HCT116 (cell line): Measurements from ENCODE around the gene SEPTIN6. TPM values are rescaled to one million over a fixed set of nuclear protein-coding genes. Genes with fewer than 3 reads are reported as not detected.

ENCODE experiments used
- ATAC-seq: fragments of 200-7000 bp; cut with Tn5 transposase; 2 replicates; pipeline ENCODE4 v1.9.1; 2020; ENCODE audit warnings: mild to moderate bottlenecking, moderate library complexity
- BruUV-seq: library from RNA; stranded (reverse); fragments of 400-500 nt; replicated peaks from 2 replicates; lab custom pipeline; 2021; lab: Mats Ljungman, UMichigan
- CTCF ChIA-PET: fragments of 300-600 bp; sonication (Branson Sonifier 250); formaldehyde crosslinking; loops from one replicate; lab custom pipeline; 2021; ENCODE audit warnings: antibody characterized with exemption; lab: Charles Lee
- POLR2A ChIA-PET: fragments of 300-600, 350-600 bp; sonication (Branson Sonifier 250); formaldehyde crosslinking; loops from one replicate; lab custom pipeline; 2021; ENCODE audit warnings: antibody characterized with exemption; lab: Charles Lee
- RAD21 ChIA-PET, 2 experiments: fragments of 300-600 bp; sonication (Branson Sonifier 250); formaldehyde crosslinking; loops; one replicate each; lab custom pipeline; 2023; ENCODE audit warnings: low total read pairs in 2 of 2; ENCODE audit not compliant: uncharacterized antibody in 2 of 2, unreplicated experiment in 2 of 2, low non-redundant PET in 1 of 2; lab: Charles Lee
- DNase-seq: peaks from one replicate; pipeline ENCODE4 v3.0.0-alpha.2; 2010; ENCODE audit warnings: low read depth, low spot score
- H2AFZ ChIP-seq: fragments of 200-600 bp; shearing (Covaris generic), sonication (generic); 2 replicates; pipeline ENCODE4 v1.6.1; 2017; ENCODE audit warnings: low read depth, mixed run types, mixed read lengths, antibody characterized with exemption, low read length; ENCODE audit not compliant: poor library complexity, severe bottlenecking
- H3K27ac ChIP-seq: 2 replicates; pipeline ENCODE4 v1.5.1; 2012; ENCODE audit warnings: low read depth, low read length
- H3K27me3 ChIP-seq: fragments of 200-600 bp; sonication (generic); 2 replicates; pipeline ENCODE4 v1.6.1; 2016; ENCODE audit warnings: mixed run types, low read length, mixed read lengths; ENCODE audit not compliant: insufficient read depth
- H3K36me3 ChIP-seq, 2 experiments: fragments of 200-500 bp in 1 of 2; fragments of 200-600 bp in 1 of 2; sonication (Bioruptor generic) in 1 of 2; sonication (generic) in 1 of 2; 2 replicates each; pipeline versions ENCODE4 v1.5.1 to v1.6.1; 2014 to 2016; ENCODE audit warnings: low read length in 2 of 2, inconsistent platforms in 1 of 2, mixed read lengths in 1 of 2, mixed run types in 1 of 2; ENCODE audit not compliant: insufficient read depth in 2 of 2, control insufficient read depth in 1 of 2
- H3K4me1 ChIP-seq, 2 experiments: fragments of 200-600 bp in 1 of 2; sonication (generic) in 1 of 2; 2 replicates each; pipeline versions ENCODE4 v1.5.1 to v1.6.1; 2012 to 2017; ENCODE audit warnings: low read length in 2 of 2, inconsistent platforms in 1 of 2, mild to moderate bottlenecking in 1 of 2, mixed read lengths in 1 of 2, mixed run types in 1 of 2, moderate library complexity in 1 of 2; ENCODE audit not compliant: insufficient read depth in 2 of 2, control insufficient read depth in 1 of 2
- H3K4me2 ChIP-seq: fragments of 200-600 bp; sonication (generic); 2 replicates; pipeline ENCODE4 v1.6.1; 2017; ENCODE audit warnings: mixed run types, low read length, mixed read lengths
- H3K4me3 ChIP-seq, 2 experiments: fragments of 200-600 bp in 1 of 2; sonication (generic) in 1 of 2; replicated peaks in 1 of 2; 2 replicates each; pipeline ENCODE4 v1.5.1; 2011 to 2016; ENCODE audit warnings: low read length in 2 of 2, control low read depth in 1 of 2, low read depth in 1 of 2, mild to moderate bottlenecking in 1 of 2, mixed read lengths in 1 of 2, mixed run types in 1 of 2
- H3K79me2 ChIP-seq: fragments of 200-600 bp; sonication (generic); 2 replicates; pipeline ENCODE4 v1.6.1; 2017; ENCODE audit warnings: mild to moderate bottlenecking, mixed run types, low read length, moderate library complexity, mixed read lengths; ENCODE audit not compliant: insufficient read depth
- H3K9ac ChIP-seq: fragments of 200-600 bp; sonication (generic); 2 replicates; pipeline ENCODE4 v1.6.1; 2016; ENCODE audit warnings: low read length, mixed read lengths
- H3K9me2 ChIP-seq: fragments of 200-600 bp; sonication (generic), shearing (Covaris generic); 2 replicates; pipeline ENCODE4 v1.6.1; 2017; ENCODE audit warnings: mixed run types, mild to moderate bottlenecking, moderate library complexity; ENCODE audit not compliant: insufficient read depth
- H3K9me3 ChIP-seq, 2 experiments: fragments of 200-500 bp in 1 of 2; fragments of 200-600 bp in 1 of 2; sonication (Bioruptor generic) in 1 of 2; sonication (generic) in 1 of 2; 2 replicates each; pipeline ENCODE4 v1.6.1; 2014 to 2017; ENCODE audit warnings: low read length in 2 of 2, mixed read lengths in 2 of 2, inconsistent platforms in 1 of 2, low read depth in 1 of 2, mild to moderate bottlenecking in 1 of 2, mixed run types in 1 of 2, moderate library complexity in 1 of 2; ENCODE audit not compliant: control insufficient read depth in 1 of 2, insufficient read depth in 1 of 2
- H4K20me1 ChIP-seq: fragments of 200-600 bp; sonication (generic), shearing (Covaris generic); 2 replicates; pipeline ENCODE4 v1.6.1; 2017; ENCODE audit warnings: mixed run types, mild to moderate bottlenecking, moderate library complexity; ENCODE audit not compliant: insufficient read depth
- CBX3 ChIP-seq: IDR thresholded peaks from 2 replicates; pipeline ENCODE4 v1.6.1; 2012; ENCODE audit warnings: low read depth
- CEBPB ChIP-seq: IDR thresholded peaks from 2 replicates; pipeline ENCODE4 v1.6.1; 2012; ENCODE audit warnings: low read depth
- EGR1 ChIP-seq: IDR thresholded peaks from 2 replicates; pipeline ENCODE4 v1.6.1; 2012; ENCODE audit warnings: low read depth
- ELF1 ChIP-seq: IDR thresholded peaks from 2 replicates; pipeline ENCODE4 v1.6.1; 2012; ENCODE audit warnings: low read depth, borderline replicate concordance
- EZH2 ChIP-seq: fragments of 200-600 bp; sonication (generic); IDR thresholded peaks from 2 replicates; pipeline ENCODE4 v1.6.1; 2017; ENCODE audit warnings: antibody characterized with exemption, mixed run types
- EZH2phosphoT487 ChIP-seq: fragments of 200-600 bp; IDR thresholded peaks from 2 replicates; pipeline ENCODE4 v1.6.1; 2018; ENCODE audit warnings: antibody characterized with exemption, borderline replicate concordance
- FOSL1 ChIP-seq: IDR thresholded peaks from 2 replicates; pipeline ENCODE4 v1.6.1; 2012; ENCODE audit warnings: low read depth
- POLR2A ChIP-seq: IDR thresholded peaks from 2 replicates; pipeline ENCODE4 v1.7.0; 2011; ENCODE audit warnings: borderline replicate concordance; ENCODE audit not compliant: insufficient read depth, insufficient read length; ENCODE audit errors: extremely low read depth
- POLR2AphosphoS5 ChIP-seq: IDR thresholded peaks from 2 replicates; pipeline ENCODE4 v1.6.1; 2011; ENCODE audit warnings: mild to moderate bottlenecking, low read depth, low read length, moderate library complexity
- RAD21 ChIP-seq: IDR thresholded peaks from 2 replicates; pipeline ENCODE4 v1.6.1; 2012; ENCODE audit warnings: low read depth, mild to moderate bottlenecking
- SIN3A ChIP-seq: IDR thresholded peaks from 2 replicates; pipeline ENCODE4 v1.6.1; 2012; ENCODE audit warnings: low read depth
- SP1 ChIP-seq: IDR thresholded peaks from 2 replicates; pipeline ENCODE4 v1.6.1; 2012; ENCODE audit warnings: low read depth
- SRF ChIP-seq: IDR thresholded peaks from 2 replicates; pipeline ENCODE4 v1.6.1; 2012; ENCODE audit warnings: low read depth
- TCF7L2 ChIP-seq: IDR thresholded peaks from 2 replicates; pipeline ENCODE4 v1.7.0; 2011; ENCODE audit warnings: borderline replicate concordance, inconsistent platforms; ENCODE audit not compliant: insufficient read depth, insufficient read length; ENCODE audit errors: extremely low read depth
- YY1 ChIP-seq: IDR thresholded peaks from 2 replicates; pipeline ENCODE4 v1.6.1; 2011; ENCODE audit warnings: low read length, low read depth, moderate library complexity, mild to moderate bottlenecking; ENCODE audit not compliant: insufficient replicate concordance; ENCODE audit errors: extremely low read depth
- ZFX ChIP-seq: fragments of 450-650 bp; IDR thresholded peaks from 2 replicates; pipeline ENCODE4 v1.6.1; 2017
- ZNF274 ChIP-seq: fragments of 200-500 bp; sonication (Bioruptor generic); IDR thresholded peaks from 2 replicates; pipeline ENCODE4 v1.6.1; 2014; ENCODE audit warnings: mild to moderate bottlenecking, low read depth, low read length, inconsistent platforms
- intact Hi-C: fragments of 100-400 bp; cut with micrococcal nuclease; formaldehyde crosslinking; loops from 2 replicates; pipeline ENCODE4 v1.10.0; 2022
- total RNA-seq: library from RNA; stranded (reverse); gene quantifications from one replicate; pipeline ENCODE4 v1.2.1, GENCODE V29; 2021; ENCODE audit not compliant: unreplicated experiment
- TF ChIP-seq, protein P1 (sequence below): IDR thresholded peaks from 2 replicates; pipeline ENCODE4 v1.6.1; 2012

Gene SEPTIN6
- total RNA-seq, 1 experiment from 2014 or later = 10.8 TPM

GRCh38 chrX:119708936-119709335 is 16.0 kb upstream of the SEPTIN6 start:
- Histone ChIP-seq H3K36me3 (no peaks in the 10 kb centered on the region), H3K4me3 (no peak overlapping the region), H3K79me2 (no peaks in the 10 kb centered on the region), H3K9me2 (no peaks in the 10 kb centered on the region), H2AFZ (no peak overlapping the region), H4K20me1 (no peaks in the 10 kb centered on the region), H3K27me3 (no peaks in the 10 kb centered on the region), H3K4me2 (no peak overlapping the region), H3K9me3 (no peaks in the 10 kb centered on the region), H3K4me1 (no peaks in the 10 kb centered on the region), H3K27ac (no peak overlapping the region), H3K9ac (no peak overlapping the region)
- no peak for ATAC-seq
- ChIA-PET RAD21 (no interaction called here), POLR2A (no interaction called here), CTCF (no interaction called here)
- no TSS peak for BruUV-seq
- no peak for DNase-seq
- intact Hi-C loops = no loop called here
- TF ChIP-seq TCF7L2 = no peak
- no peak for TF ChIP-seq POLR2A
- TF ChIP-seq YY1 = no peak
- TF ChIP-seq SIN3A = no peak
- TF ChIP-seq CEBPB = no peak
- TF ChIP-seq ZFX = no peak
- no peak for TF ChIP-seq CBX3
- no peak for TF ChIP-seq EZH2phosphoT487
- TF ChIP-seq FOSL1 = no peak
- TF ChIP-seq SP1 = no peak
- TF ChIP-seq ELF1 = no peak

DNA sequence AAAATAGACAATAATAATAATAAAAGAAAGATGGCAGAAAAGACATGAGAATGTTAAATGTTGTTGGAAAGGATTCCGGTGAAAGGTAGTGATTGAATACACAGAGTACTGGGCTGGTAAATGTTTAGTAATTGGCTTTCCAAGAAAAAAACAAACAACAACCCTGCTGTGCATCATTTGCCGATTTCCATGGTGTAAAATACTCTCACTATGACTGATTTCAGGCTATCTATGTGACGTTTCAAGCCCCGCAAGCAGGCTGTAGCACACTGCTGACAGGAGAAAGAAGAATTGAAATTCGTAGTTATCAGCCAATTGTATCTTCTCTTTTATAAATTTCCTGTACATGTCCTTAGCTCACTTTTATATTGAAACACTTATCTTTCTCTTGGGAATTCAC is 13.6 kb upstream of the SEPTIN6 start:
- CTCF ChIA-PET = no interaction called here
- H3K9me3 ChIP-seq = no peaks in the 10 kb centered on the region
- TF ChIP-seq CEBPB (no peak), SRF (no peak), EGR1 (no peak), ZNF274 (no peak), RAD21 (no peak), POLR2AphosphoS5 (no peak), EZH2 (no peak)
- TF ChIP-seq, protein P1, sequence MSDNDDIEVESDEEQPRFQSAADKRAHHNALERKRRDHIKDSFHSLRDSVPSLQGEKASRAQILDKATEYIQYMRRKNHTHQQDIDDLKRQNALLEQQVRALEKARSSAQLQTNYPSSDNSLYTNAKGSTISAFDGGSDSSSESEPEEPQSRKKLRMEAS = no peak
- TF ChIP-seq, all 23 proteins: peak for 0
- Histone ChIP-seq H4K20me1 (no peaks in the 10 kb centered on the region), H2AFZ (no peak overlapping the region), H3K9me2 (no peaks in the 10 kb centered on the region), H3K27ac (no peak overlapping the region), H3K4me3 (no peak overlapping the region), H3K4me1 (no peaks in the 10 kb centered on the region), H3K79me2 (no peaks in the 10 kb centered on the region), H3K27me3 (no peaks in the 10 kb centered on the region), H3K9ac (no peak overlapping the region), H3K36me3 (no peaks in the 10 kb centered on the region), H3K4me2 (no peak overlapping the region)
- POLR2A ChIA-PET = no interaction called here
- intact Hi-C loops = no loop called here
- no peak for ATAC-seq
- DNase-seq = no peak
- BruUV-seq = no TSS peak
- RAD21 ChIA-PET = no interaction called here
